GM13977 (cell line): ENCODE measurements around the gene CA10.

Experiments
- DNase-seq: peaks from one replicate; pipeline ENCODE4 v3.0.0; 2012; ENCODE audit warnings: low spot score
- in situ Hi-C: fragments of 300-500 bp; cut with MboI; formaldehyde crosslinking; loops from one replicate; pipeline ENCODE4 v1.12.0; 2022; ENCODE audit warnings: low sequenced_read_pairs, low pct_unique_long_range_greater_than_20kb, mixed read lengths, inconsistent platforms; ENCODE audit not compliant: unreplicated experiment
- TF ChIP-seq, protein P1 (sequence below): IDR thresholded peaks from 2 replicates; pipeline ENCODE4 v1.5.1; 2012; ENCODE audit warnings: mild to moderate bottlenecking, control low read depth; ENCODE audit not compliant: insufficient read depth; ENCODE audit errors: extremely low read depth, missing control alignments

CA10 gene

GRCh38 chr17:51946311-51946710 lies 212.2 kb downstream of the CA10 start:
- TF ChIP-seq, protein P1, sequence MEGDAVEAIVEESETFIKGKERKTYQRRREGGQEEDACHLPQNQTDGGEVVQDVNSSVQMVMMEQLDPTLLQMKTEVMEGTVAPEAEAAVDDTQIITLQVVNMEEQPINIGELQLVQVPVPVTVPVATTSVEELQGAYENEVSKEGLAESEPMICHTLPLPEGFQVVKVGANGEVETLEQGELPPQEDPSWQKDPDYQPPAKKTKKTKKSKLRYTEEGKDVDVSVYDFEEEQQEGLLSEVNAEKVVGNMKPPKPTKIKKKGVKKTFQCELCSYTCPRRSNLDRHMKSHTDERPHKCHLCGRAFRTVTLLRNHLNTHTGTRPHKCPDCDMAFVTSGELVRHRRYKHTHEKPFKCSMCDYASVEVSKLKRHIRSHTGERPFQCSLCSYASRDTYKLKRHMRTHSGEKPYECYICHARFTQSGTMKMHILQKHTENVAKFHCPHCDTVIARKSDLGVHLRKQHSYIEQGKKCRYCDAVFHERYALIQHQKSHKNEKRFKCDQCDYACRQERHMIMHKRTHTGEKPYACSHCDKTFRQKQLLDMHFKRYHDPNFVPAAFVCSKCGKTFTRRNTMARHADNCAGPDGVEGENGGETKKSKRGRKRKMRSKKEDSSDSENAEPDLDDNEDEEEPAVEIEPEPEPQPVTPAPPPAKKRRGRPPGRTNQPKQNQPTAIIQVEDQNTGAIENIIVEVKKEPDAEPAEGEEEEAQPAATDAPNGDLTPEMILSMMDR, result no peak

DNA sequence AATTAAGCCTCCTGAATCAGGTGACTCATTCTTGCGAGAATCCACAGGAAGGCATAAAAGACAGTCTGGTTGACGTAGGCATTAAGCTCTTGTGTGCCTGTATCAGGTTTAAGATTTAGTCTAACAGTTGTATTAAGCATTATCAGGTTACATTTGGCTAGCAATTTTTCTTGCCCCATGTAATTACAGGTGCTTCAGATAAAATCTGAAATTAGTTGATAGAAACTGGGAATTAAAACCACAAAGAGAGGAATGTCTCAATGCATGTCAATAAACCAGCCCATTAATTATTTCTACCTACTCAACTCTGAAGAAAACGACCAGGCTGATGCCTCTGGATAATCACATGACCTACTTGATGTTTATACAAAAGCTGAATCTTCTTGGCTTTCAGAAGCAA lies 217.2 kb downstream of the CA10 start:
- TF ChIP-seq, protein P1, result no peak
- no peak for DNase-seq
- in situ Hi-C loops, result no loop called here

More at GRCh38 chr17:51946311-51946710, 212.2 kb downstream of the CA10 start:
- DNase-seq, result no peak
- in situ Hi-C loops, result no loop called here

DNA sequence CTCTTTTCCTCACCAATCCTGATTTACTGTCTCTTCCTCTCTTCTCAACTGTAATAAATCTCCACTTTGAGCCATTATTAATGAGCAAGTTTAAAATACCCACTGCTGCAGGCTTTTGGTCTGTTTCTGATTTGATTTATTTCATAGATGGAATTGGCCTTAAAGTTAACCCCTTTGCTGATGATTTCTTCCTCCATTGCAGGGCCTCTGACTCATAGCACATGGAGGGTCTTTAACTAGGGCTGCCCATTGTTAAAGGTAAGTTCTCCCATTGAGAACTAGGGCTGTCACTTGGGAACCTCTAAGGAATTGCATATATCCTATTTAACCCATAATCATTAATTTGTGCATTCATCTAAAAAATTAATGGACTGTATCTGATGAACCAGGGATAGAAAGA lies 221.2 kb downstream of the CA10 start:
- TF ChIP-seq, protein P1, result no peak
- DNase-seq, result no peak
- in situ Hi-C loops, result no loop called here

DNA sequence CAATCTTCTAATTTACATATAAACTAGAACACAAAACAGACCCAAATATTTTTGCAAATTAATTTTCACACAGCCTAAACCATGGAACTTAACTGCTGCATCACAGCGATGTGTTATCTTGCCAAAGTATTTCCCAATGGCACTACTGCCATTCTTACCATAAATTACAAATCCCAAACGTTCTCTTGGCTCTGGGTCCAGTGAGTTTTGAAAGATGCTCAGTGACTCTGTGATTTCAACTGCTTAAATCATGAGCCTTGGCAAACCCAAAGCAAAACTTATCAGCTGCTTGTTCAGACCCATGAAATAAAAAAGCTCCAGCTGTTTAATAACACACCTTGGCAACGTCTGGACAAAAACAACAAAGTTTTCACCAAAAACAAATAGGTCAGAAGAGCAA lies 223.0 kb downstream of the CA10 start:
- in situ Hi-C loops, result no loop called here
- TF ChIP-seq, protein P1, result no peak
- DNase-seq, result no peak

DNA sequence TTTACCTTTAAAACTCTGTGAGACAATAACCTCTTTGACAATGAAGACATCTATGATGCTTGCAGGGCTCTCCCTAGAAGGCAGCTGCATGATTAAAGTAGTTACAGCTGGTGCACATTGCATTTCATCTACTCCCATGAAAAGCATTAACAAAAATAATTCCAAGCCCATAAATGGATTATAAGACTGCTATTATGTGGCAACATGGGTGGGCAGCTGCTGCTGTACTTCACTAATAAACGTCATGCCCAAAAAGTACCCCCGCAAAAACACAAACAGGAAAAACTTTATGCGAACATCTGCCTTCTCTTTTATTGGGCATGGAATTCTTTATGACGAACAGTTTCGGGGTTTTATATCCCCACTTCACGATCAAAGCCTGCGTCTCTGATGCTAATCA lies 224.9 kb downstream of the CA10 start:
- in situ Hi-C loops, result no loop called here
- no peak for DNase-seq

GRCh38 chr17:51926448-51926847 lies 232.1 kb downstream of the CA10 start:
- DNase-seq, result no peak
- TF ChIP-seq, protein P1, result no peak
- in situ Hi-C loops, result no loop called here

More for the DNA sequence above, 224.9 kb downstream of the CA10 start:
- TF ChIP-seq, protein P1, result no peak

GRCh38 chr17:51921500-51921899 lies 237.0 kb downstream of the CA10 start:
- TF ChIP-seq, protein P1, result no peak
- in situ Hi-C loops, result no loop called here
- DNase-seq, result no peak
